HG03520 (cell line): ENCODE data around the gene NIBAN1.

Experiments used
- ATAC-seq: cut with Tn5 transposase; IDR thresholded peaks from one replicate; pipeline ENCODE4 v1.9.1; 2021; ENCODE audit warnings: mild to moderate bottlenecking, moderate library complexity; ENCODE audit not compliant: unreplicated experiment

The NIBAN1 gene

GRCh38 chr1:184947497-184948256 lies 26.6 kb downstream of the NIBAN1 start:
- ATAC-seq, result no peak

- ATAC-seq, result peak; percentile 51
These were observed 28.5 kb downstream of the NIBAN1 start for GRCh38 chr1:184945678-184946412.

- no peak for ATAC-seq
These were observed 29.3 kb downstream of the NIBAN1 start for GRCh38 chr1:184945029-184945428.

- ATAC-seq, result no peak
These were observed 30.3 kb downstream of the NIBAN1 start for GRCh38 chr1:184943998-184944397.

- ATAC-seq, result peak; percentile 74
These were observed 32.6 kb downstream of the NIBAN1 start for GRCh38 chr1:184941735-184942134.

GRCh38 chr1:184941410-184941733 lies 32.9 kb downstream of the NIBAN1 start:
- no peak for ATAC-seq

- no peak for ATAC-seq
These were observed 33.5 kb downstream of the NIBAN1 start for GRCh38 chr1:184940694-184941409.

GRCh38 chr1:184940226-184940625 lies 34.1 kb downstream of the NIBAN1 start:
- ATAC-seq, result no peak

GRCh38 chr1:184937729-184938128 lies 36.6 kb downstream of the NIBAN1 start:
- no peak for ATAC-seq

- ATAC-seq, result no peak
These were observed 38.1 kb downstream of the NIBAN1 start for GRCh38 chr1:184935920-184936798.

GRCh38 chr1:184933944-184934343 lies 40.4 kb downstream of the NIBAN1 start:
- ATAC-seq, result no peak

- ATAC-seq, result no peak
These were observed 42.0 kb downstream of the NIBAN1 start for GRCh38 chr1:184932319-184932718.

GRCh38 chr1:184931566-184931965 lies 42.7 kb downstream of the NIBAN1 start:
- ATAC-seq, result no peak

- ATAC-seq, result no peak
These were observed 43.7 kb downstream of the NIBAN1 start for GRCh38 chr1:184930645-184931044.

- no peak for ATAC-seq
These were observed 44.1 kb downstream of the NIBAN1 start for GRCh38 chr1:184930232-184930631.

GRCh38 chr1:184929711-184930202 lies 44.6 kb downstream of the NIBAN1 start:
- no peak for ATAC-seq

GRCh38 chr1:184928394-184928793 lies 45.9 kb downstream of the NIBAN1 start:
- ATAC-seq, result no peak
